ENCODE results near the gene KLHDC4.
A peak's percentile ranks its signal among the peaks of the same experiment; 100 is the strongest.
"Not testable (repeated sequence)": the region's sequence is repeated elsewhere in the genome, so short reads cannot be mapped to it uniquely, and the experiment has no call there.

KLHDC4 gene

GRCh38 chr16:87765776-87766484, at the start of gene KLHDC4:
TSS of gene KLHDC4 (minus strand) at chr16:87765986. CDS start at chr16:87765890, 96 bp downstream.
- Histone ChIP-seq H3K9me3 (ENCODE audit: control insufficient read depth, insufficient read depth, low read length) (no peaks in the 10 kb centered on the region), H3K4me1 (ENCODE audit: control insufficient read depth, insufficient read depth, low read length) (no peaks in the 10 kb centered on the region), H3K27ac (ENCODE audit: low read depth, low read length) (peak within 1 kb of the TSS; percentile 79), H3K36me3 (ENCODE audit: control insufficient read depth, insufficient read depth, low read length) (peaks cover 32% of the 10 kb centered on the region), H3K27me3 (ENCODE audit: control insufficient read depth, insufficient read depth, low read length) (no peaks in the 10 kb centered on the region), H3K9ac (ENCODE audit: low read depth, low read length) (peak within 1 kb of the TSS; percentile 92), H3K4me3 (ENCODE audit: low read depth, low read length) (peak within 1 kb of the TSS; percentile 98)

DNA sequence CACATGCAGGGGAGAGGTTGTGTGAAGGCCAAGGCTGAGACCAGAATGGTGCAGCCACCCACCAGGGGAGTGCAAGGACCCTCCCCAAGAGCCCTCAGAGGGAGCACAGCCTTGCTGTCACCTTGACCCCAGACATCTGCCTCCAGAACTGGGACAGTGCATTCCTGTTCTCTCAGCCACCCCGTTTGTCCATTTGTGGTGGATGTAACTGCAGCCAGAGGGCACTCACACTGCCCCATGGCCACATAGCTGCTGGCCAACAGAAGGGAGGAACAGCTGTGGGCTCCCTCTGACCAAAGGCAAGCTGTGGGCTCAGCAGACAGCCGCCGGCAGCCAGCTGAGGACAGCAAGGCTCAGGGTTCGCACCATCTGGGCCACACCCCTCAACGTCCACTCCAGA, 49.8 kb upstream of the KLHDC4 start:
- Histone ChIP-seq H3K9me3 (ENCODE audit: control insufficient read depth, insufficient read depth, low read length) (peaks cover 7% of the 10 kb centered on the region), H3K4me3 (ENCODE audit: low read depth, low read length) (no peak overlapping the region), H3K9ac (ENCODE audit: low read depth, low read length) (no peak overlapping the region), H3K27me3 (ENCODE audit: control insufficient read depth, insufficient read depth, low read length) (no peaks in the 10 kb centered on the region), H3K36me3 (ENCODE audit: control insufficient read depth, insufficient read depth, low read length) (no peaks in the 10 kb centered on the region), H3K27ac (ENCODE audit: low read depth, low read length) (no peak overlapping the region), H3K4me1 (ENCODE audit: control insufficient read depth, insufficient read depth, low read length) (peaks cover 9% of the 10 kb centered on the region)

- H3K9ac ChIP-seq (ENCODE audit: low read depth, low read length): no peak overlapping the region
- no peak overlapping the region for H3K4me3 ChIP-seq (ENCODE audit: low read depth, low read length)
- H3K27me3 ChIP-seq (ENCODE audit: control insufficient read depth, insufficient read depth, low read length): no peaks in the 10 kb centered on the region
- peaks cover 7% of the 10 kb centered on the region; the same call in 1 of the 2 replicates for H3K9me3 ChIP-seq (ENCODE audit: control insufficient read depth, insufficient read depth, low read length)
- no peak overlapping the region for H3K27ac ChIP-seq (ENCODE audit: low read depth, low read length)
- peaks cover 3% of the 10 kb centered on the region; the same call in 1 of the 2 replicates for H3K4me1 ChIP-seq (ENCODE audit: control insufficient read depth, insufficient read depth, low read length)
- no peaks in the 10 kb centered on the region for H3K36me3 ChIP-seq (ENCODE audit: control insufficient read depth, insufficient read depth, low read length)
Observed at GRCh38 chr16:87812200-87812656, 46.4 kb upstream of the KLHDC4 start.

DNA sequence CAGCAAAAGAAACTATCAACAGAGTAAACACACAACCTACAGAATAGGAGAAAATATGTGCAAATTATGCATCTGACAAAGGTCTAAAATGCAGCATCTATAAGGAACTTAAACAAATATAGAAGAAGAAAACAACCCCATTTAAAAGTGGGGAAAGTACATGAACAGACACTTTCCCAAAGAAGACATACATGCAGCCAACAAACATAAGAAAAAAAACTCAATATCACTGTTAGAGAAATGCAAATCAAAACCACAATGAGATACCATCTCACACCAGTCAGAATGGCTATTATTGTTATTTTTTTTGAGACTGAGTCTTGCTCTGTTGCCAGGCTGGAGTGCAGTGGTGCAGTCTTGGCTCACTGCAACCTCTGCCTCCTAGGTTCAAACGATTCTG, 45.7 kb upstream of the KLHDC4 start:
- not testable (repeated sequence) for H3K4me3 ChIP-seq (ENCODE audit: low read depth, low read length)

GRCh38 chr16:87809150-87809902, 43.5 kb upstream of the KLHDC4 start:
- Histone ChIP-seq H3K27me3 (ENCODE audit: control insufficient read depth, insufficient read depth, low read length) (no peaks in the 10 kb centered on the region), H3K4me3 (ENCODE audit: low read depth, low read length) (no peak overlapping the region), H3K9ac (ENCODE audit: low read depth, low read length) (no peak overlapping the region), H3K27ac (ENCODE audit: low read depth, low read length) (no peak overlapping the region), H3K9me3 (ENCODE audit: control insufficient read depth, insufficient read depth, low read length) (no peaks in the 10 kb centered on the region), H3K4me1 (ENCODE audit: control insufficient read depth, insufficient read depth, low read length) (peaks cover 13% of the 10 kb centered on the region; the same call in 1 of the 2 replicates), H3K36me3 (ENCODE audit: control insufficient read depth, insufficient read depth, low read length) (no peaks in the 10 kb centered on the region)

More for the DNA sequence above, 45.7 kb upstream of the KLHDC4 start:
- not testable (repeated sequence) for H3K9me3 ChIP-seq (ENCODE audit: control insufficient read depth, insufficient read depth, low read length); H3K9ac ChIP-seq (ENCODE audit: low read depth, low read length); H3K36me3 ChIP-seq (ENCODE audit: control insufficient read depth, insufficient read depth, low read length); H3K27me3 ChIP-seq (ENCODE audit: control insufficient read depth, insufficient read depth, low read length); H3K27ac ChIP-seq (ENCODE audit: low read depth, low read length); H3K4me1 ChIP-seq (ENCODE audit: control insufficient read depth, insufficient read depth, low read length)

- Histone ChIP-seq H3K9ac (ENCODE audit: low read depth, low read length) (no peak overlapping the region), H3K36me3 (ENCODE audit: control insufficient read depth, insufficient read depth, low read length) (no peaks in the 10 kb centered on the region), H3K27me3 (ENCODE audit: control insufficient read depth, insufficient read depth, low read length) (no peaks in the 10 kb centered on the region), H3K27ac (ENCODE audit: low read depth, low read length) (no peak overlapping the region), H3K4me1 (ENCODE audit: control insufficient read depth, insufficient read depth, low read length) (peaks cover 13% of the 10 kb centered on the region; the same call in 1 of the 2 replicates), H3K4me3 (ENCODE audit: low read depth, low read length) (no peak overlapping the region), H3K9me3 (ENCODE audit: control insufficient read depth, insufficient read depth, low read length) (no peaks in the 10 kb centered on the region)
Observed at GRCh38 chr16:87808108-87808507, 42.3 kb upstream of the KLHDC4 start.

DNA sequence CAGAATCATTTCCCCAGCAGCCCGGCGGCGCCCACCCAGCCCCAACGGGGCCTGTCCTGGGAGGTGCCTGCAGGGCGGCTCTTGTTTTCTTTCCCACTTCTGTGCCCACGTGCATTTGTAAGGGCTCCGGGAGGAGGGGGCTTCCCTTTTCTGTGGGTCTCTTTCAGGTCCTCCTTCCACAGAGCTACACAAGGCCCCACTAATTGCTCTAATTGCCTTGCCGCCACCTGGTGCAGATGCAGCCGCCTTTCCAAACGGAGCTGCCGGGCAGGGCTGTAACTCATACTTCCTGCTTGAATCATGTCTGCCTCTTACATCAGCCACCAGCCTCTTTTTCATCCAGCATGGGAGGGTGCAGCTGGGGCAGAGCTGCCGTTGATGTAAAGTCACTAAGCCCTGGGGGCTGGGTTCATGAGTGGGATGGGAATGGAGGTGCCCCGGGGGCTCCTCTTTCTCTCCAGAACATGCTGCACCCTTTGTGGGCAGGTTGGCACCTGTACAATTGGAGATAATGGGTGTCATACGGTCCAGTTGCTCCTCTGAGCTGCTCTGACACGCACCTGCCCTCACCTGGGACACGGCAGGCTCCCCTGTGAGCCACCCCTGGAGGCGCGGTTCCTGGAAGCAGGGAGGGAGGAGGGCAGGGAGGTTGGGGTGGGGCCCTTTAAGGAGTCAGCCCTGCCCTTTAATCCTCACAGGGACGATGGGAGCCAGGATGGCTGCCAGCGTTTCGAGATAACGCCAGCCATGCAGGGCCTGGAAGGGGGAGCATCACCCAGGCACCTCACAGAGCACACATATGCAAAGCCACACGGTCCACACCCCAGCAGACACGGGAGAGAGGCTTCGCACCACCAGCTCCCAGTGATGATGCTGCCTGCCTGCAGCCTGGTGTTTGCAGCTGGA, 41.1 kb upstream of the KLHDC4 start:
- no peak overlapping the region for H3K27ac ChIP-seq (ENCODE audit: low read depth, low read length)
- H3K9me3 ChIP-seq (ENCODE audit: control insufficient read depth, insufficient read depth, low read length): no peaks in the 10 kb centered on the region
- H3K36me3 ChIP-seq (ENCODE audit: control insufficient read depth, insufficient read depth, low read length): no peaks in the 10 kb centered on the region
- no peaks in the 10 kb centered on the region for H3K27me3 ChIP-seq (ENCODE audit: control insufficient read depth, insufficient read depth, low read length)
- no peak overlapping the region for H3K4me3 ChIP-seq (ENCODE audit: low read depth, low read length)
- peak overlapping the region; percentile 43; the same call in 1 of the 2 replicates for H3K9ac ChIP-seq (ENCODE audit: low read depth, low read length)
- H3K4me1 ChIP-seq (ENCODE audit: control insufficient read depth, insufficient read depth, low read length): peaks cover 10% of the 10 kb centered on the region; the same call in 1 of the 2 replicates

DNA sequence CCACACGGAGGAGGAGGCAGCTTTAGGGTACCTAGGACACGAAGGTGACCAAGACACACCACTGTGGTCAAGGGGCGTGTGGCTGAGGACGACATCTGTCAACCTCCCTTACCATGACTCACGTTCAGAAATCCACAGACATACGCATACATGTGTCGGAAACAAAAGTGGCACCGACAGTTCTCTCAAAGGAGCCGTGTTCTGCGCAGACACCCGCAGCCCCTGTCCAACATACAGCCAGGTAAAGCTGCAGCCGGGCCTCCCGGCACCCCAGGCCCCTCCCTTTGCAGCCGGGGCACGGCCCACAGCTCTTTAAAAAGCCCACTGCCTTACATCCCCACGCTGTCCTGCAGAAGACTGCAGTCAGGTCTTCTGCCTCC, 40.5 kb upstream of the KLHDC4 start:
- no peak overlapping the region for H3K4me3 ChIP-seq (ENCODE audit: low read depth, low read length)
- H3K36me3 ChIP-seq (ENCODE audit: control insufficient read depth, insufficient read depth, low read length): no peaks in the 10 kb centered on the region
- H3K9ac ChIP-seq (ENCODE audit: low read depth, low read length): no peak overlapping the region
- H3K27ac ChIP-seq (ENCODE audit: low read depth, low read length): no peak overlapping the region
- H3K4me1 ChIP-seq (ENCODE audit: control insufficient read depth, insufficient read depth, low read length): peaks cover 10% of the 10 kb centered on the region; the same call in 1 of the 2 replicates
- no peaks in the 10 kb centered on the region for H3K27me3 ChIP-seq (ENCODE audit: control insufficient read depth, insufficient read depth, low read length)
- no peaks in the 10 kb centered on the region for H3K9me3 ChIP-seq (ENCODE audit: control insufficient read depth, insufficient read depth, low read length)

GRCh38 chr16:87803385-87803784, 37.6 kb upstream of the KLHDC4 start:
- Histone ChIP-seq H3K9ac (ENCODE audit: low read depth, low read length) (no peak overlapping the region), H3K27me3 (ENCODE audit: control insufficient read depth, insufficient read depth, low read length) (no peaks in the 10 kb centered on the region), H3K4me3 (ENCODE audit: low read depth, low read length) (no peak overlapping the region), H3K9me3 (ENCODE audit: control insufficient read depth, insufficient read depth, low read length) (no peaks in the 10 kb centered on the region), H3K4me1 (ENCODE audit: control insufficient read depth, insufficient read depth, low read length) (peaks cover 10% of the 10 kb centered on the region; the same call in 1 of the 2 replicates), H3K27ac (ENCODE audit: low read depth, low read length) (no peak overlapping the region), H3K36me3 (ENCODE audit: control insufficient read depth, insufficient read depth, low read length) (no peaks in the 10 kb centered on the region)

- no peak overlapping the region for H3K4me3 ChIP-seq (ENCODE audit: low read depth, low read length)
- H3K9ac ChIP-seq (ENCODE audit: low read depth, low read length): no peak overlapping the region
- no peak overlapping the region for H3K27ac ChIP-seq (ENCODE audit: low read depth, low read length)
- peaks cover 10% of the 10 kb centered on the region; the same call in 1 of the 2 replicates for H3K4me1 ChIP-seq (ENCODE audit: control insufficient read depth, insufficient read depth, low read length)
- no peaks in the 10 kb centered on the region for H3K27me3 ChIP-seq (ENCODE audit: control insufficient read depth, insufficient read depth, low read length)
- H3K9me3 ChIP-seq (ENCODE audit: control insufficient read depth, insufficient read depth, low read length): no peaks in the 10 kb centered on the region
- H3K36me3 ChIP-seq (ENCODE audit: control insufficient read depth, insufficient read depth, low read length): no peaks in the 10 kb centered on the region
Observed at GRCh38 chr16:87802670-87803069, 36.9 kb upstream of the KLHDC4 start.
